ENCODE results near the gene COL20A1.
"Not testable (repeated sequence)": the region's sequence is repeated elsewhere in the genome, so short reads cannot be mapped to it uniquely, and the experiment has no call there.

The COL20A1 gene

GRCh38 chr20:63292904-63293303 is at the start of gene COL20A1:
Gene COL20A1, plus strand, starts transcription at chr20:63293186. Its CDS starts 1,922 bp downstream, at chr20:63295108.
- DNase-seq (ENCODE audit: low read depth), result no peak

- DNase-seq (ENCODE audit: low read depth), result no peak
Measured at GRCh38 chr20:63243604-63244247, 49.3 kb upstream of the COL20A1 start.

- DNase-seq (ENCODE audit: low read depth), result no peak
Measured at GRCh38 chr20:63244468-63244867, 48.5 kb upstream of the COL20A1 start.

- no peak for DNase-seq (ENCODE audit: low read depth)
Measured at GRCh38 chr20:63246490-63247288, 46.3 kb upstream of the COL20A1 start.

DNA sequence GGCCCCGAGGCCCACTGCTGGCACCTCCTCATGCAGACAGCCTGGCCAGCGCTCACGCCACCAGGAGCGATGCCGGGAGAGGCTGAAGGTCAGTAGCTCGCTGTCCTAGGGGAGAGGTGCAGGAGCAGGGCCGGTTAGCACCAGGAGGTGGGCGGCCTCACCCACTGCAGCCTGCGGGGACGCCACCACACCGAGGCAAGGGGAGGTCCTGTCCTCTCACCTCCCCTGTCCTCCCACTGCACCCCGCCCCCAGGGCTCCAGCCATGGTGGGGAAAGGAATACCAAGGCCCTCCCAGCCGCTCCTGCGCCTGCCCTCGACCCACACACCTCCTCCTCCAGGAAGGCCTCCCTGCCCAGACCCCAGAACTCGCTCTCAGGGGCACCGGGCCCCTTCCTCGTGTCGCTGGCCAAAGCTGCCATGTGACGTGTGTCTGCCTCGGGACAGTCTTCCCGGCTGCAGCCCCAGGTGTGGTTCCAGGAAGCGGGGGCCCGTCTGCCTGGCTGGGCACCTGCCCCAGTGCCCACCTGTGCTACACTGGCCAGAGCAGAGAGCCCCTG is 45.2 kb upstream of the COL20A1 start:
- no peak for DNase-seq (ENCODE audit: low read depth)

DNA sequence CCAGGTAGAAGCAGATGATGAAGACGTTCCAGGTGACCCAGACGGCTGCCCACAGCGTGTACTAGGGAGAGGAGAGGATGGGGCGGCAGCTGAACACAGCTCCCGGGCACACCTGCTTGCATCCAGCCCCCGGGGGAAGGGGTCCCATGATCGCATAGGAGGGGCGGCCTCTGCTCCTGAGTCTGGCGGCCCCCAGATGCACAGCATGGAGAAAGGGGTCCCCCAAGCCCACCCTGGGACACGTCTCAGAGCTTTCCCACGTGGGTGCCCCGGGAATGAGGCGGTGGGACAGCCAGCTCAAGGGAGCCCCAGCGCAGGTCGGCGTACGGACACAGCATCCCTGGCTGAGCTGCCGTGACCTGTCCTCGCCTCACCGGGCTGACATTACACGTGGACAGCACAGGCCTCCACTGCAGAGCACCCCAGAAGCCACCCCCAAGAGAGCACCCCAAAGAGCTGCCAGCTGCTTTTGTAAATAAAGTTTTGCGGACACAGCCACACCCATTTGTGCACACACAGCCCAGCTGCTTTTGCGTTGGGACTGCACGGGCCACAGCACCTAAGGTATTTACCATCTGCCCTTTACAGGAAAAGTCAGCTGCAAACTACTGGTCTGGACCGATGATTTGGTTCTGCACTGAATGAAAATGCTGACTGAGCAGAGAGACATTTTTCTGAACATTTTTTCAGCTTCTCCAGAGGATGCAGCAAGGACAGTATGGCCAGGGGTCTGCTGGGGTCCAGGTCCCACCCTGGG is 44.0 kb upstream of the COL20A1 start:
- no peak for DNase-seq (ENCODE audit: low read depth)

GRCh38 chr20:63249891-63250290 is 43.1 kb upstream of the COL20A1 start:
- DNase-seq (ENCODE audit: low read depth), result no peak

GRCh38 chr20:63251350-63251749 is 41.6 kb upstream of the COL20A1 start:
- DNase-seq (ENCODE audit: low read depth), result not testable (repeated sequence)

DNA sequence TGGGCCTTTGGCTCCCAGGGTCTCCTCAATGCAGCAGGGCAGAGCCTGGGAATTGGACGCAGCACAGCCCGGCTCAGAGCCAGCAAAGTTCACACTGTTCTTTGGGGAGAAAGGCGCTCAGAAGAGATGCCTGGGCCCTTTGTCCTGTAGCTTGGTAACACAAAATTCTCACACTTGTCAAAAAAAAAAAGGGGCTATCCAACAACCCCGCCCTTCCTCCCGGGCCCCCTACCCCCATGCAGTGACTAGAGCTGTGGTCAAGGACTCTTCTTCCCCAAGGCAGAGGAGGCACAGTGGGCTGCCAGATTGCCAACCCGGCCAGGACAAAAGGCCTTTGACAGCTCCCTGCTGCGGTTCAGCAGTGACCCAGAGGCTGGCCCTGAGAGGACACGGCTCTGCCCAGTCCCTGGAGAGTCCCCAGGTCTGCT is 40.7 kb upstream of the COL20A1 start:
- no peak for DNase-seq (ENCODE audit: low read depth)

- DNase-seq (ENCODE audit: low read depth), result no peak
Measured at GRCh38 chr20:63253065-63253437, 39.9 kb upstream of the COL20A1 start.

DNA sequence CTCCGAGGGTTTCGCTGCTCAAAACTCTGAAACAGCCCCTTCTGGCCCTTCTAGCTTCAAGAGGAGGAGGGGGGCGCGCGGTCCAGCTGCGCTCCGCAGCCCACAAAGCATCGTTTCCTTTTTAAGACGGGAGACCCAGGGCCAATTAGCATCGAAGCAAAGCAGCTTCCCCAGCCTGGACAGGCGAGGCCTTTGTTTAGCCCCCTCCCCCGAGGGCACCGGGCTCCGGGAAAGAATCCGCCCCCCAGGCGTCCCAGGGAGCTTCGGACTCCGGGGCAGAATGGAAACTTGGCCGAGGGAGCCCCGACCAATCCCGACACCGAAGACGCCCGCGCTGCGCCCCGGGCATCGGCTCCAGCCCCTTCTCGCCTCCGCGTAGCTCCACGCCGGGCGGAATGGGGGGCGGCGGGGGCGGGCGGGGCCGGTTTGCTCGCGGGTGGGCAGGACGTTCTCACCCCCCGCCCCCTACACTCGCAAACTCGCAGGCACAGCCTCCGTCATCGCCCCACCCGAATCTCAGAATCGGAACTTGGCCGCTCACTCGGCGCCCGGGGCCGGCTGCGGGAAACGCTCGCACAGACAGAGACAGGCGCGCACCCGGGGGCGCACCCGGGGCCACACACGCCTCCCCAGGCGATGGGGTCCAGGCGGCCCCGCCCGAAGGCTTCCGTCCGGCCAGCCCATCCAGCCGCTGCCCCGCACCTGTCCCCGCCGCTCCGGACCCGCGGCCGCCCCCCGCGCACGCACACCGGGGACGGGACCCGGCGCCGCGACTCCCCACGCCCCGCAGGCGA is 39.4 kb upstream of the COL20A1 start:
- DNase-seq (ENCODE audit: low read depth), result no peak

- DNase-seq (ENCODE audit: low read depth), result no peak
Measured at GRCh38 chr20:63254232-63254605, 38.8 kb upstream of the COL20A1 start, which contains the start of gene NKAIN4. Gene NKAIN4, minus strand, starts transcription at chr20:63254463. Its CDS starts 13 bp downstream, at chr20:63254450.

- no peak for DNase-seq (ENCODE audit: low read depth)
Measured at GRCh38 chr20:63254606-63255384, 38.2 kb upstream of the COL20A1 start.

DNA sequence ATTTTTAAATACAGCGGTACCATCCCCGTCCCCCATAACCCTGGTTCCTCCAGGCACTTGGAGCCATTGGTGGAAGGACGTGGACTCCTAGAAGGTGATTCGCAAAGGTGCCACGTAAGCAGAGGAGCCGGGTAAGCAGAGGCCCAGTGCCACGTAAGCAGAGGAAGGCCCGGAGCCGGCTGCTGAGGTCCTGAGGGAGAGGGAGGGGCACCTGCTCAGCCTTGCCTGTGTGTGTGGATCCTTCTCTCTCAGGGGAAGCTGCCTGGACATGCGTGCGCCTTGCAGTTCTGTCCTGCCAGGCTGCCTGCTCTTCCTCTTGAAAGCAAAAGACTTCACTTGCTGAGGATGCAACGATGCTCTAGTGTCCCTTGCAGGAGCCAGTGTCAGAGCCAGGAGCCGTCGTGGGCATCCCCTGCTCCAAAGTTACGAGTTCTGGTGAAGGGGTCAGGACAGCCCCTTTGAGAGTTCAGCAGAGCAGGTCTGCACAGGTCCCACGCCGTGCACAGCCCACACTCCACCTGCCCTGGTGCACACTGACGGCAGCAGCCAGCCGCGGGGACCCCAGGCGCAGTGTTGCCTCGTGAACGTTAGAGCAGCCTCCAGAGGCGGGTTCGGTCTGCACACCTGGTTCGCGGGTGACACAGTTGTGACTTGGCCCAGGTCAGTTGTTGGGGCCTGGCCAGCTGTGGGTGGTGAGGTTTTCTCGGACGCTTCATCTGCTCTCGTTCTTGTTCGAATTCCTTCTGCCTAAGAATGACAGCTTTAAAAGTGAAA is 36.9 kb upstream of the COL20A1 start:
- no peak for DNase-seq (ENCODE audit: low read depth)

- no peak for DNase-seq (ENCODE audit: low read depth)
Measured at GRCh38 chr20:63256954-63257353, 36.0 kb upstream of the COL20A1 start.

GRCh38 chr20:63257629-63258028 is 35.4 kb upstream of the COL20A1 start:
- DNase-seq (ENCODE audit: low read depth), result no peak

DNA sequence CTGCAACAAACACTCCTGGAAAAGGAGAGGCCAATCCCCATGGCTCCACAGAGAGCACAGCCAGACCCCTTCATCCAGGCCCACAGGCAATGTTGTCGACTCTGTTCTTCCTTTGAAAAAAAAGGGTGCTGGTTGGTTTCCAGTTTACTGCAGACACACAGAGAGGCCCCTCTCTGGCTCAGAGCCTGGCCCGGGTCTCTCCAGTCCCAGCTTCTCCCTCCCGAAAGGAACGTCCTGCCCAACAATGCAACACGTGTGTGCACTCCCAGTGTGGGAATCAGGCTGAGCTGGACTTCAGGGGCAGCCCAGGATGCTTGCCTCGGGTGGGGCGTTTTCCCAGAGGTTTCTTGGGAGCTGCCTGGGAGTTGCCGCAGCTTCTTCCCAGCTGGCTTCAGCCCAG is 34.2 kb upstream of the COL20A1 start:
- no peak for DNase-seq (ENCODE audit: low read depth)

DNA sequence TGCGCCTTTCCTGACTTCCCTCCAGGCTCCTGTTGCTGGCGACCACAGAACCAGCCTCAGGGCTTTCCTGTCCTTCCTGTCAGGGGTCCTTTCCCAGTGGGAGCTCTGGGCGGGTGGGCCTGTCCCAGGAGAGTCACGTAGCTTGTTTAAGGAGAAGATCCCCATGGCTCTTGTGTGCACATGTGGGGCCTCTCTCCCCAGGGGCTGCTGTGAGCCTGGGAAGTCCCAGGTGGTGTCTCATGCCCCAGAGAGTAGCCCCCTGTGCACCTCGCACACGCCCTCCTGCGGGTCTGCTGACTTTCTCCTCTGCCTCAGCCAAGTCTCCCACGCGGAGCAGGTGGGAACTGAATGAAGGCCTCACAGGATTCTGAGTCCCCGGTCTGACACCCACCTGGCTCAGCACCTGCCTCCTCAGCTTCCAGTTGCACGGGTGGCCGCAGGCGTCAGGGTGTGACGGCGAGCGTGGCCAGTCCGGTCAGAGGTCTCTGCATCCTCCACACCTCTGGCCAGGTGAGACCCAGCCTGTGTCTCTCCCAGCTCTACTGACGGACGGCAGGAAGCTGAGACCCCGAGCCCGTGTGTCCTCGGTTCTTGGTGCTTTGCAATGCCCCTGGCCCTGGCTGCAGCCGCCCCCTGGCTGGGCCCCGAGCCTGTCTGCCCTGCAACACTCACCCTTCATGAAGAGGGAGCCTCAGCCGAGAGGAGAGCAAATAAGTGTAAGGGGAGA is 33.1 kb upstream of the COL20A1 start:
- no peak for DNase-seq (ENCODE audit: low read depth)

DNA sequence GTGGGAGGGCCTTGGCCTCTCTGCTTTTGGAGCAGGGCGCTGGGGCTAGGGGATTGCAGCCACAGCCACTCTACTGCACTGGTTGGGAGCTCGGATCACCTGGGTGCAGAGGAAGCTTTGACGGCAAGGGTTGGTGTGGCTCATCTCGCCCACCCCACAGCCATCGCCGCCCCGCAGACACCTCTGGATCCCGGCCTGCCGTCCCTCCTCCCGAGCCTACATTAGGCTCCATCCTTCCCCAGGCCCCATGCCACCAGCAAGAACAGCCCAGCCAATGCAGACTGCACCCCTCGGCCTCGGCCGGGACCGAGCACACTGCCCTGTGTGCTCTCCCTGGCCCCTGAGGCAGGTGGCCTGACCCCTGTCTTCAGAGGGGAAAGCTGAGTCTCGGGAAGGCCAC is 32.5 kb upstream of the COL20A1 start:
- DNase-seq (ENCODE audit: low read depth), result no peak

Measured in HS-27A (cell line).